Putamen (tissue), 1 donor: ENCODE results near the gene NEUROG2.

Experiments
- DNase-seq: peaks from one replicate; pipeline ENCODE4 v3.0.0-alpha.2; 2016; ENCODE audit warnings: low spot score

Gene NEUROG2

GRCh38 chr4:112521123-112522023 lies 5.4 kb upstream of the NEUROG2 start:
- no peak for DNase-seq

GRCh38 chr4:112520598-112521122 lies 4.7 kb upstream of the NEUROG2 start:
- no peak for DNase-seq

GRCh38 chr4:112519689-112520597 lies 4.0 kb upstream of the NEUROG2 start:
- no peak for DNase-seq

DNA sequence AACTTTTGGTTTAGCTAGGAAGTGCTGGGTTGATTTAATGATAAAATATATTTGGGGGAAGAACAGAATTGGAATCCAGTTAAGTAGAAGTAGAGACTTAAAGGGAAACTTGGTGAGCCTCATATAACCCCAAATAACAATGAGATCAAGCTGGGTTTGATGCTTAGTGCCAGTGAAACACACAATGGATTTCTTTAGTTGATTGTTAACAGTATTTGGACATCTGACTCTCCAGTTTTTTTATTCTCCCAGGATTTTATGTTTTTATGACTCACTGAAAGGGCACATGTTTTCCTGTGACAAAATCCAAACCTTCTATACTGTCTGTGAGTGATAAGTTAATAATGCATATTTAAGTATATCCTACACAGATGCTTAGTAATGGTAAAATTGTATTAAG lies 2.7 kb upstream of the NEUROG2 start:
- DNase-seq, result no peak

- no peak for DNase-seq
These were observed 1.9 kb upstream of the NEUROG2 start for GRCh38 chr4:112517911-112518310.

DNA sequence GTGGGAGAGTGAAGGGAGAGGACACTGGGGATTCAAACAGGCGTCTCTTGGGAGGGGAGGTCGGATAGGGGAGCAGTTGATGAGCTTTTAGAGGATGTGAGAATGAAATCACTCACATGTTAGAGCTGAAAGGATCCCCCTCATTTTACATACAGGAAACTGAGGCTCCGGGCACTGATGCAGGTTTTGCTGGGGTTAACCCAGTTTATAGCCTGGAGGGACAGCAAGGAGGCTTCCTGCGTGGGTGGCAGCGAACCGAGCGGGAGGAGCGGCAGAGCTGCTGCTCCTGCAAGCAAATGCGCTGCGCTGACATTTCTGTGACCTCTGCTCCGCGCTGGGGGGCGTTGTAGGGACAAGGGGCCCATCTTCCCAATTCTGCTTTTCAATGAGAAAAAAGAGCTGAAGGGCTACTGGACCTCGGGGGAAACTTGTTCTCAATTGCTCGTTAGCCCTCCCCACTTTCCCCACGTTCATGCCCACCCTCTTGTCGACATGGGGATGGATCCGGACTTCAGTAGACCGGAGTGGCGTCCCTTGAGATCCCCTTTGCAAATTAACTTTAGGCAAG lies 1.2 kb upstream of the NEUROG2 start:
- DNase-seq, result no peak

GRCh38 chr4:112516471-112517066 lies 589 bp upstream of the NEUROG2 start:
- DNase-seq, result no peak

DNA sequence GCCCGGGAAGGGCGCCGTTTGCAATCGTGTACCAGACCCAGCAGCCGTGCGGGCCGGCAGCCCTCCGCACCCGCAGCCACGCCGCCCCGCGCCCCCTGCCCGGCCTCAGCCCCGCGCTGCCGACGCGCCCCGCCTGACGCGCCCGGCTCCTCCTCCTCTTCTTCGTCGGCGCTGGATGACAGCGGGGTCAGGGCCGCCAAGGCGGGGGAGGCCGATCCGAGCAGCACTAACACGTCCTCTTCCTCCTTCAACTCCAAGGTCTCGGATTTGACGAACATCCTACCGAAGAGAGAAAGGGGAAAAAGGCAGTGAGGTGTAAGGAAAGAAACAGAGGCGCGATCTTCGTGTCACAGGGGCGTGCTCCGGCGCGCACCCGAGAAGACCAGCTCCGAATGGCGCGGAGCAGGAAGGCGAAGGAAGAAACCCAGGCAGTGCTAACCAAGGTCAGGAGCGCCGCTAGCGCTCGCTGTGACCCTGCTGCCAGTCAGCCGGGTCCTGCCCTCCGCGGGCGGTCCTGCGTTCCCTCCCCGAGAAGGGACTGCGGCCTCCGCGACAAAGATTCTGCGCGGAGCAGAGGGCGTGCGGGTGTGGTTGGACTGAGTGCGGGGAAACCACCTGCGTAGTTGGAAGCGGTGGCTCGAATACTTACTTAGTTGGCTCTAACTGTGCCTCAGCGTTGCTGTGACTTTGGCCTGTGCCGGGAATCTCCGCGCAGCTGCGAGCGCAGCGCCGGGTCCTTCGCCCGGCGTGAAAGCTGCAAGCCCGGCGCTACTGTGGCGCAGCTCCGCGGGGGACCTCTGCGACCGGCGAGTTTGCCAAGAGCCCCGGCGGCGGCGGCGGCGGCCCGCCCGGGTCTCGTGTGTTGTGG lies 548 bp downstream of the NEUROG2 start:
- DNase-seq, result no peak

- no peak for DNase-seq
These were observed 1.3 kb downstream of the NEUROG2 start for GRCh38 chr4:112514647-112515197.

DNA sequence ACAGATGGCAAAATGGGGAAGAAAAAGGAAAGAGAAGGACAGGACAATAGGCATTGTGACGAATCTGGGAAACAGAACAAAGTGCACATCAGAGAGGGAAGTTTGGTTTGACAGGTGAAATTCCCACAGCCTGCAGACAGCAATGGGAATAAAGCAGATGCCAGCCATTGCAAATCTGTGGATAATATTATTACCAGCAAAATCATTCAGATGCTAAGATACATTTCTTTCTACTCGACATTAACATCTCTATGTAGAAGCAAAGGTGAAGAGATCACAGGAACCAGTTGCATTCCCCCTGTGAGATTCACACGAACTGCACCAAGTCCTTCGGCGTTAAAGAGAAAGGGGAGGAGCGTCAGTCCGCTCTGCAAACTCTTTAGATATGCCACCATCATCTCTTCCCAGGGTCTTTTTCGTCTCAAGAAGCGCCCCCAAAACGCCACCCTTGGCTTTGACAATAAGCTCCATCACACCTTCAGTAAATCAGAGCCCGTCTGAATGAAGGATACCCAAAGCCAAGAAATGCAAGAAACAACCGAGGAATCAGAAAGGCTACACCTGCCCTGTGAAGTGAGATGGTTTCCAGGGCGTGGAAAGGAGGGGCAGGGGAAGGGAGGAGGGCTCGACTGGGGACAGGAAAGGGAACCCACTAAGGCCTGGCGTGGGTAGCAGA lies 1.9 kb downstream of the NEUROG2 start:
- DNase-seq, result no peak

DNA sequence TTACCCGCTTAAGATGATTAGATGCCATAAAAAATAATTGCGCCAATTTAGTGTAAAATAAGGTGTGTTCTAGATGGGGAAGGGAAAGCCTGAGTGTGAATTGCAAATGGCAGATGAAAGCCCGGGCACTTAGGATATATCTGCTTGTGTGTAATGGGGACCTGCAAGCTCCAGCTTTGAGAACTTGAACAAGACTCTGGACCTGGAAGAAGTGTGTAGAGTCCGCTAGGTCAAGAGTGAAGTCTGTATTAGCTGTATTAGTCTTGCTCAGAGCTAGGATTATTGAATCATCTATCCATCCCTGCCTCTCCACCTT lies 4.2 kb downstream of the NEUROG2 start:
- DNase-seq, result no peak

- no peak for DNase-seq
These were observed 4.7 kb downstream of the NEUROG2 start for GRCh38 chr4:112511093-112511802.

DNA sequence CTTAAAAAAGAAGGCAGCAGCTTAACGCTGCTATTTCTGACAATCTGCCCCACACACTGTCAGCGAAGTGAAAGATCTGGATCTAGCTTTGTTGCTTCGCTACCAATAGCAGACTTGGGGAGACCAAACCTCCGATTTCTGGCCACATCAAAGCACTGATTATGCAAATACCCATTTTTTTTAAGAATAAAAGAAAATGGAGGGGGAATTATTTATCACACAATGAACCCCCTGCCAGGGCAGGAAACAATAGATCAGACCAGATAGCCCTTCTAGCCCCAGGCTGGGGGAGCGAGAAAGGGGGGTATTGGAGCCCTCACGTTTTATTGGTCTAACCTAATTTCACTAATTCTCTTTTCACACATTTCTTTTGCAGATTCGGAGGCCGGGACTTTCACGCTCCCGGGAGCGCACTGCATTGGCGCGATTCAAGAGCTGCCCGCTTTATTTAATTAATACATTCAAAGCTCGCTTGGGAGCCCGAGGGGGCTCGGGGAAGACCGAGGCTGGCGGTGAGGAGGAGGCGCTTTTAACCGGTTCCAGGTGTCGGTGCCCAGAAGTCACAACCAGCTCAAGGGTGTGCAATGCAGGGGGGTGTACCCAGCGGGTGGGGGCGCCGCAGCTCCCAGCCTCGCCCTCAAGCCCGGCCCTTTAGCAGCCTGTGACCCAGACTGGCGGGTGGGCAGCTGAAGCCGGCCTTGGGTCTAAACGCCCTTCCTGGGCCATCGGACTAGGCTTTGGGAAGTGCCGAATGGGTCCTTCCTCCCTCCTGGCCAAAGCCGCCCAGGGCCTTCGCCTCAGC lies 5.5 kb downstream of the NEUROG2 start:
- DNase-seq, result no peak

GRCh38 chr4:112509243-112510141 lies 6.5 kb downstream of the NEUROG2 start:
- no peak for DNase-seq

DNA sequence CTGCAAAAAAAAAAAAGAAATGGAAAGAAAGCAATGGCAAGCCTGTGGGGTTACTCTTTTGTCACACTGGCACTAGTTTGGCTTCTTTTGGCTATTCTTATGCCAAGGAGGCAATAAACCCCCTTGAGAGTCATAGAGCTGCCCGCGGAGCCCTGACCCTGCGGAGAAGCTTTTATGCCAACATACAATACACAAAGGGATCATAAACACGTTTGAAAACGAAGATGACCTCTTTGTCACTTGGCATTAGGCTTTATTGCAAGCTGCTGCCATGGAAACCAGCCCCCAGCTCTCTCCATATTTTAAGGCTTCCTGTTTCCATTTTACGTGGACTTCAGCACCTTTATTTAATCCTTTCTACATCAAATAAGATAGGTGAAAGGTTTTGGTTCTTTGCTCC lies 7.6 kb downstream of the NEUROG2 start:
- DNase-seq, result no peak

DNA sequence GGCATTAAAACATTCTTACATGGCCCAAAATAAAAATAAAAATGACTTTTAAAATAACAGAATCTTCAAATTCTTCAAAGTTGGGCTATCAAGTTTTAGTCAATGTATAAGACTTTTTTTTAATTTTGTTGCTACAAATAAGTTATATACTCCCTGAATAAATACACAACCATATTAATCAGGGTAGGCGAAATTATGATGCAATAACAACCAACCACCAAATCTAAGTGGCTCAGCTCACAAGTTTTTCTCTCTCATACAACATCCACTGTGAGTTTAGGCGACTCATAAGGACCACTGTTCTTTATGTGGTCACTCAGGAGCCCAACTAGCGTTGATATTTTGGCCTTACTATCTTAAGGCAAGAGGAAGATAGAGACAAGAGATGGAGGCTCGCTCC lies 11.2 kb downstream of the NEUROG2 start:
- no peak for DNase-seq

DNA sequence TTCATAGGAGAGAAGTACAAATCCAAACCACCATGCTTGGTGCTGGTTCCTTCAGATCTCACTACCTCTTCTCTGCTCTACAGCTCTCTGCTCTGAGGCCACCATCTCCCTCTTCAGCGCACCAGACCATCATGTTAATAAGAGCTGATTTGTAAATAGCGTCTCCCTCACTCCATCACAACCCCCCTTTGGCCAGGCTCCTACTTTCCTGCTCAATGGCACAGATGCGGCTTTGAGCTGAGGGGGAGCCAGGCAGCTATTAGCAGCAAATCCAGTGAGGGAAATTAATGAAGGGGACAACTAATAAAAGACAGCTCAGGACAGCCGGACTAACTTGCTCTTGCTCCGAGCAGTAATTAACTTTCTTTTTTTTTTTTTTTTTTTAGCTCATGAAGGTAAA lies 13.1 kb downstream of the NEUROG2 start:
- no peak for DNase-seq

- DNase-seq, result no peak
These were observed 23.7 kb downstream of the NEUROG2 start for GRCh38 chr4:112492321-112492720.
